ENCODE measurements around the gene POU2F1.

Gene POU2F1

DNA sequence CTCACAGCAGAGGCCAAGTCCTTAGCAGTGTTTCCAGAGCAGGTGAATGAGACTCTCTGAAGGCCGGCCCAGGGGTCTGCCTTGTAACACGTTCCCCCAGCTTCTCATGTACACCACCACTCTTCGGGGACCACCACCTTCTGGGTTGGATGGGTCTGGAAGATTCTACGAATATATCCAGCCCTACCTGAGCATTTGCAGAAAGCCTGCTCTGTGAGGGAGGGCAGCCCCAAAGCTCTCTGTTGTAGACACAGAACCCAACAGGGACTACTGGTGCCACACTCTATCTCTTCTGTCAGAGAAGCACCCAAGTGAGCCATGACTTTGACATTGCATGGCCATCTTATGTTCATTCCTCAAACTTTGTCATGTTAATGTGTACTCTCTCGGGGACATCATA, 235.8 kb downstream of the POU2F1 start:
- TF ChIP-seq CTCF (conservative IDR thresholded peaks at IDR 0.05; ENCODE audit: control insufficient read depth, insufficient read depth, low read depth, low read length) = no peak
- DNase-seq (ENCODE audit: low read depth) = no peak
- H3K4me3 ChIP-seq (ENCODE audit: control insufficient read depth, low read depth, low read length) = no peak overlapping the region

- no peak for TF ChIP-seq CTCF (conservative IDR thresholded peaks at IDR 0.05; ENCODE audit: control insufficient read depth, insufficient read depth, low read depth, low read length)
- no peak overlapping the region for H3K4me3 ChIP-seq (ENCODE audit: control insufficient read depth, low read depth, low read length)
Observed at GRCh38 chr1:167456926-167457325, 236.2 kb downstream of the POU2F1 start.

DNA sequence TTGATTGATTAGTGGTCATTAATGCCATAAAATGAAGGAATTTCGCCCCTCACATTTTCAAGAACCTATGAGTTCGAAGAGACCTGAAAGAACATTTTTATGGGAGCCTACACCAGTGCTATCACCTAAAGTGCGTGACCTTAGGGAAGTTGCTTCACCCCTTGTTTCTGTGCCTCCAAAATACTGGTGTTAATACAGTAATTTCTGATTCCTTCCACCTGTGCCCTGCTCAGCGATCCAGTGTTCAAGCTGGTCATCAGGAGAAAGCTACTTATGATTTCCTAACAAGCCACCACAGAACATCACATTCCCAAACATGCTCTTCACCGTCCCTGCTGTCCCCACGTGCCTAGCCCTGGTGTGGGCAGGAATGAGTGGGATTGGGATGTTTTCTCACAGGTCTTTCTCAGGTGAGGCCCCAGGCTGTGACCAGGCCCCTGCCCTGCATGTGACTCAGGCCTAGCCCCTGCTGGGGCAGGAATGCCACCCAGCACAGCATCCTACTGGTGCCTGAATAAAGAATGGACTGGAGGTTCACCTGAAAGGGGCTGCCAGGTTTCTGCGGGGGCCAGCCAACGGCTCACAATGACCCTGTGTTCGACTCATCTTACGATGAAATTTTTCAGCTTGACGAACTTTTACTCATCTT, 237.4 kb downstream of the POU2F1 start:
- TF ChIP-seq CTCF (conservative IDR thresholded peaks at IDR 0.05; ENCODE audit: control insufficient read depth, insufficient read depth, low read depth, low read length) = no peak
- no peak for DNase-seq (ENCODE audit: low read depth)
- H3K4me3 ChIP-seq (ENCODE audit: control insufficient read depth, low read depth, low read length) = no peak overlapping the region

More at GRCh38 chr1:167456926-167457325, 236.2 kb downstream of the POU2F1 start:
- no peak for DNase-seq (ENCODE audit: low read depth)

GRCh38 chr1:167460836-167461235, 240.2 kb downstream of the POU2F1 start:
- DNase-seq (ENCODE audit: low read depth) = no peak
- H3K4me3 ChIP-seq (ENCODE audit: control insufficient read depth, low read depth, low read length) = no peak overlapping the region
- TF ChIP-seq CTCF (conservative IDR thresholded peaks at IDR 0.05; ENCODE audit: control insufficient read depth, insufficient read depth, low read depth, low read length) = no peak

GRCh38 chr1:167462341-167462740, 241.7 kb downstream of the POU2F1 start:
- no peak for DNase-seq (ENCODE audit: low read depth)
- TF ChIP-seq CTCF (conservative IDR thresholded peaks at IDR 0.05; ENCODE audit: control insufficient read depth, insufficient read depth, low read depth, low read length) = no peak
- no peak overlapping the region for H3K4me3 ChIP-seq (ENCODE audit: control insufficient read depth, low read depth, low read length)

DNA sequence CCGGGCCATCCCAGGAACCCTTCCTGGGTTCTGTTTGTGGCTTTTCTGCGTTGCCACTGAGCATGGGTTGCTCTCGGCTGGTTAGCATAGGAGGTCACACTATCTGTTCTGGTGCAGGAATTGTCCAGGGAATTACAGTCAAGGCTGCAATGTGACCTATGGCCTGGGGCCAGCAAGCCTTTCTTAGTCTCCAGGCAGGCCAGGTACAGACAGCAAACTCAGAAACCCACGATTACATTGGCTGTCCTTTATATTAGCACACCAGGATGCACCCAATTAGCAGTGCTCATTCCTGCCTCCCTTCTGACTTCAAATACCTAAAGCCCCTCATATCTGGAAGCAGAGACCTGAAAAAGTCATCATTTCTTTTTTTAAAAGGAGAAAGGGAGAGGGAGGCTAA, 242.4 kb downstream of the POU2F1 start:
- no peak for DNase-seq (ENCODE audit: low read depth)
- TF ChIP-seq CTCF (conservative IDR thresholded peaks at IDR 0.05; ENCODE audit: control insufficient read depth, insufficient read depth, low read depth, low read length) = no peak
- H3K4me3 ChIP-seq (ENCODE audit: control insufficient read depth, low read depth, low read length) = no peak overlapping the region
